ENCODE data around the gene TUBGCP6. TPM values are rescaled to one million over a fixed set of nuclear protein-coding genes. Genes with fewer than 3 reads are reported as not detected.

Gene TUBGCP6
- total and polyA plus RNA-seq, 10 of the 15 experiments (the other 5 are each of a cell fraction or from before 2014, with no cell fraction given): 0.74 to 41.4 (median 19.4) TPM

DNA sequence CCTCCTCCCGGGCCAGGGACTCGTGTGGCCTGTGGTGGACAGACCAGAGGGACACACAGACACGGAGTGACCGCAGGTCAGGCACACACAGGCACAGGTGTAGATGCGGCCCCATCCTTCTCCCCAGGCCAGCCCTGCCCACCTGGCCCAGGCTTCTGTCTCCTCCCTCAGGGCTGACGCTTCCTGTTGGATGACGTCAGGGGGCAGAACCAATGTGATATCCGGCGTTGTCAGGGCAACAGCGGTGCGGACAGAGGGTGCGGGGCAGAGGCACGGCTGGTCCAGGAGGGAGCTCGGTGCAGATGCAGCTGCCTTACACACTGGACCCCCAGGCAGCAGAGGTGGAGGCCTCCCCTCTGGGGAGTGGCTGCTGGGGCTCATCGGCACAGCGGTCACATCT is 2.9 kb upstream of the TUBGCP6 start (continued):
- TF ChIP-seq SPI1 (IDR thresholded peaks at IDR 0.05; ENCODE audit: borderline replicate concordance, insufficient read depth, low read depth, low read length) (no peak), IKZF1 (conservative IDR thresholded peaks at IDR 0.05) (no peak)
- TF ChIP-seq, protein P1, sequence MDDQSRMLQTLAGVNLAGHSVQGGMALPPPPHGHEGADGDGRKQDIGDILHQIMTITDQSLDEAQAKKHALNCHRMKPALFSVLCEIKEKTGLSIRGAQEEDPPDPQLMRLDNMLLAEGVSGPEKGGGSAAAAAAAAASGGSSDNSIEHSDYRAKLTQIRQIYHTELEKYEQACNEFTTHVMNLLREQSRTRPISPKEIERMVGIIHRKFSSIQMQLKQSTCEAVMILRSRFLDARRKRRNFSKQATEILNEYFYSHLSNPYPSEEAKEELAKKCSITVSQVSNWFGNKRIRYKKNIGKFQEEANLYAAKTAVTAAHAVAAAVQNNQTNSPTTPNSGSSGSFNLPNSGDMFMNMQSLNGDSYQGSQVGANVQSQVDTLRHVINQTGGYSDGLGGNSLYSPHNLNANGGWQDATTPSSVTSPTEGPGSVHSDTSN (IDR thresholded peaks at IDR 0.05; ENCODE audit: insufficient replicate concordance, low read depth, low read length): no peak

DNA sequence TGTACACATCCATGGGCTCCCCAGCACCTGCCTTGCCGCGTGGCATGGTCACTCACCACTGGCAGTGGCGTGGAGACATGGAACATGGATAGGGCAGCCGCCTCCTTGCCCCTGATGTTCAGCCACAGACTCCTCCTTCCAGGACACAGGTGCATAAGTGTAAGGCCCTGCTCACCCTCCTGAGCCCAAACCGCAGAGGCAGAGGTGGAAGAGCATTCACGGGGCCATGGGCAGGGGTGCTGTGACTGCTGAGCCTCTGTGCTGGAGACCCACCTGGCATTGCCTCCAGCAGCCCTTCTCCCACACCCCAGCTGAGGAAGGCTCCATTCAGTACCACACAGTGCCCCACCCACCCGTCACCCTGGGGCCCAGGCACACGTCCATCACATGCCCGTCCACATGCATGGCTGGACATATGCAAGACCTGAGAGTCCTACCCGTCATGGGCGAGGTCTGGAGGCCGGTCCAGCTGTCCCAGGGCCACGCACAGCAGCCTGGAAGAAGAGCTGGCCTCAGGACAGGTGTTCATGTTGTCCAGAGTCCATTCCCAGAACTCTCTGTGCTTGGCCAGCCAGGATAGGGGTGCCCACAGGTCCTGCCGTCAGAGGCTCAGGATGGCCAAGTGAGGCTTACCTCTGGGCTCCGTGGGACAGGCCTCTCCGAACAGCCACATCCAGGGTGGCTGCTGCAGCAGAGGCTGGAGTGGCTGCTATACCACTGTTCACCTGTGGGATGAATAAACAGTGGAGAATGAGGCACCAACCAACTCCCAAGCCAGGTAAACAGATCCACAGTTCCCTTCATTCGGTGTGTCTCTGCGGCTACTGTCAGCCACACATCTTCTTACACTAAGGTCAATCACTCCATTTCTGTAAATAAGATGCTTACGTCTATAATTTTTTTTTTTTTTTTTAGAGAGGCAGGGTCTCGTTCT is 1.7 kb upstream of the TUBGCP6 start:
- FAIRE-seq (no peak), ATAC-seq (no peak), DNase-seq (ENCODE audit: low read depth, low spot score) (no peak)
- Histone ChIP-seq H3K27ac (ENCODE audit: control insufficient read depth, insufficient read depth) (no peak overlapping the region), H3K4me3 (peak overlapping the region; percentile 73), H2AFZ (ENCODE audit: control insufficient read depth, low read depth, low read length) (no peak overlapping the region), H3K79me2 (ENCODE audit: control insufficient read depth, insufficient read depth, low read length) (peaks cover 51% of the 10 kb centered on the region), H4K20me1 (ENCODE audit: control insufficient read depth, insufficient read depth) (no peaks in the 10 kb centered on the region; the same call in none of the 2 replicates), H3K9ac (ENCODE audit: control insufficient read depth, insufficient read depth, low read length) (no peak overlapping the region), H3K4me1 (ENCODE audit: control insufficient read depth, insufficient read depth, low read length) (peaks cover 29% of the 10 kb centered on the region), H3K9me3 (replicated peaks; ENCODE audit: control insufficient read depth, insufficient read depth, low read length) (no peaks in the 10 kb centered on the region), H3K27me3 (replicated peaks in 1 of 2; ENCODE audit: control insufficient read depth in 2 of 2, insufficient read depth in 2 of 2, low read length in 1 of 2) (no peaks in the 10 kb centered on the region), H3K36me3 (ENCODE audit: control insufficient read depth in 2 of 2, insufficient read depth in 2 of 2, low read length in 1 of 2) (peaks cover 6 to 14% of the 10 kb centered on the region in 2 experiments; a peak in 3 of 4 replicates), H3K4me2 (ENCODE audit: control insufficient read depth, insufficient read depth) (peak overlapping the region; percentile 91)
- RAD21 ChIA-PET (ENCODE audit: unreplicated experiment): no interaction called here
- CTCF ChIA-PET: interaction anchor here (1.2 to 1.6 kb wide), 2 partner anchors 9 to 14 kb away, joined by 3 read pairs; no protein-coding TSS in a partner anchor
- intact Hi-C loops (cut with micrococcal nuclease; ENCODE audit: unreplicated experiment) (loop anchor here (10.0 kb wide), 1 partner anchor 228 kb away; the partner anchor contains the start of gene SBF1), in situ Hi-C loops (cut with MboI) (no loop called here)
- SMC1A ChIA-PET (ENCODE audit: uncharacterized antibody, unreplicated experiment): no interaction called here
- 73% methylated on average over 18 of the region's 20 CpGs for WGBS (ENCODE audit: insufficient coverage, insufficient replicate concordance, low lambda C conversion rate, missing lambda C conversion rate)
- POLR2A ChIA-PET: interaction anchor here (1.0 kb wide), 1 partner anchor 60 kb away, joined by 3 read pairs; no protein-coding TSS in a partner anchor
- no TSS peak for BruUV-seq (replicated peaks)
- TF ChIP-seq, protein P2, sequence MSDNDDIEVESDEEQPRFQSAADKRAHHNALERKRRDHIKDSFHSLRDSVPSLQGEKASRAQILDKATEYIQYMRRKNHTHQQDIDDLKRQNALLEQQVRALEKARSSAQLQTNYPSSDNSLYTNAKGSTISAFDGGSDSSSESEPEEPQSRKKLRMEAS (IDR thresholded peaks at IDR 0.05; ENCODE audit: low read depth, low read length): no peak
- no peak for TF ChIP-seq MEF2A (IDR thresholded peaks at IDR 0.05; ENCODE audit: insufficient read depth, low read depth, low read length)
- TF ChIP-seq, protein P3, sequence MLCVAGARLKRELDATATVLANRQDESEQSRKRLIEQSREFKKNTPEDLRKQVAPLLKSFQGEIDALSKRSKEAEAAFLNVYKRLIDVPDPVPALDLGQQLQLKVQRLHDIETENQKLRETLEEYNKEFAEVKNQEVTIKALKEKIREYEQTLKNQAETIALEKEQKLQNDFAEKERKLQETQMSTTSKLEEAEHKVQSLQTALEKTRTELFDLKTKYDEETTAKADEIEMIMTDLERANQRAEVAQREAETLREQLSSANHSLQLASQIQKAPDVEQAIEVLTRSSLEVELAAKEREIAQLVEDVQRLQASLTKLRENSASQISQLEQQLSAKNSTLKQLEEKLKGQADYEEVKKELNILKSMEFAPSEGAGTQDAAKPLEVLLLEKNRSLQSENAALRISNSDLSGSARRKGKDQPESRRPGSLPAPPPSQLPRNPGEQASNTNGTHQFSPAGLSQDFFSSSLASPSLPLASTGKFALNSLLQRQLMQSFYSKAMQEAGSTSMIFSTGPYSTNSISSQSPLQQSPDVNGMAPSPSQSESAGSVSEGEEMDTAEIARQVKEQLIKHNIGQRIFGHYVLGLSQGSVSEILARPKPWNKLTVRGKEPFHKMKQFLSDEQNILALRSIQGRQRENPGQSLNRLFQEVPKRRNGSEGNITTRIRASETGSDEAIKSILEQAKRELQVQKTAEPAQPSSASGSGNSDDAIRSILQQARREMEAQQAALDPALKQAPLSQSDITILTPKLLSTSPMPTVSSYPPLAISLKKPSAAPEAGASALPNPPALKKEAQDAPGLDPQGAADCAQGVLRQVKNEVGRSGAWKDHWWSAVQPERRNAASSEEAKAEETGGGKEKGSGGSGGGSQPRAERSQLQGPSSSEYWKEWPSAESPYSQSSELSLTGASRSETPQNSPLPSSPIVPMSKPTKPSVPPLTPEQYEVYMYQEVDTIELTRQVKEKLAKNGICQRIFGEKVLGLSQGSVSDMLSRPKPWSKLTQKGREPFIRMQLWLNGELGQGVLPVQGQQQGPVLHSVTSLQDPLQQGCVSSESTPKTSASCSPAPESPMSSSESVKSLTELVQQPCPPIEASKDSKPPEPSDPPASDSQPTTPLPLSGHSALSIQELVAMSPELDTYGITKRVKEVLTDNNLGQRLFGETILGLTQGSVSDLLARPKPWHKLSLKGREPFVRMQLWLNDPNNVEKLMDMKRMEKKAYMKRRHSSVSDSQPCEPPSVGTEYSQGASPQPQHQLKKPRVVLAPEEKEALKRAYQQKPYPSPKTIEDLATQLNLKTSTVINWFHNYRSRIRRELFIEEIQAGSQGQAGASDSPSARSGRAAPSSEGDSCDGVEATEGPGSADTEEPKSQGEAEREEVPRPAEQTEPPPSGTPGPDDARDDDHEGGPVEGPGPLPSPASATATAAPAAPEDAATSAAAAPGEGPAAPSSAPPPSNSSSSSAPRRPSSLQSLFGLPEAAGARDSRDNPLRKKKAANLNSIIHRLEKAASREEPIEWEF (IDR thresholded peaks at IDR 0.05; ENCODE audit: insufficient replicate concordance, low read depth, low read length): no peak
- 0 out of 3 replicates have a peak, but pooled peaks have one; percentile 12 for TF ChIP-seq POU2F2 (IDR thresholded peaks at IDR 0.05; ENCODE audit: borderline replicate concordance, low read depth, low read length)
- no peak for TF ChIP-seq ZNF622 (IDR thresholded peaks at IDR 0.05)
- TF ChIP-seq, protein P4, sequence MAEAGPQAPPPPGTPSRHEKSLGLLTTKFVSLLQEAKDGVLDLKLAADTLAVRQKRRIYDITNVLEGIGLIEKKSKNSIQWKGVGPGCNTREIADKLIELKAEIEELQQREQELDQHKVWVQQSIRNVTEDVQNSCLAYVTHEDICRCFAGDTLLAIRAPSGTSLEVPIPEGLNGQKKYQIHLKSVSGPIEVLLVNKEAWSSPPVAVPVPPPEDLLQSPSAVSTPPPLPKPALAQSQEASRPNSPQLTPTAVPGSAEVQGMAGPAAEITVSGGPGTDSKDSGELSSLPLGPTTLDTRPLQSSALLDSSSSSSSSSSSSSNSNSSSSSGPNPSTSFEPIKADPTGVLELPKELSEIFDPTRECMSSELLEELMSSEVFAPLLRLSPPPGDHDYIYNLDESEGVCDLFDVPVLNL (IDR thresholded peaks at IDR 0.05; ENCODE audit: low read depth, low read length): no peak
- TF ChIP-seq RBBP5 (conservative IDR thresholded peaks at IDR 0.05): no peak
- TF ChIP-seq ZNF207 (IDR thresholded peaks at IDR 0.05; ENCODE audit: borderline replicate concordance): no peak
- TF ChIP-seq DPF2 (IDR thresholded peaks at IDR 0.05): no peak
- peak; percentile 32; the same call in 1 of the 2 replicates for TF ChIP-seq POLR2A (IDR thresholded peaks at IDR 0.05; ENCODE audit: low read depth, low read length)
